ENCODE data around the gene GMEB2.
"Not testable (repeated sequence)": the region's sequence is repeated elsewhere in the genome, so short reads cannot be mapped to it uniquely, and the experiment has no call there.

The GMEB2 gene

GRCh38 chr20:63570281-63571086, 56.4 kb downstream of the GMEB2 start:
- no peak for DNase-seq (ENCODE audit: low spot score)

GRCh38 chr20:63568986-63569949, 57.6 kb downstream of the GMEB2 start:
- no peak for DNase-seq (ENCODE audit: low spot score)

- DNase-seq (ENCODE audit: low spot score), result no peak
Observed at GRCh38 chr20:63568170-63568981, 58.5 kb downstream of the GMEB2 start.

- peak; percentile 56 for DNase-seq (ENCODE audit: low spot score)
Observed at GRCh38 chr20:63567386-63568169, 59.3 kb downstream of the GMEB2 start.

- no peak for DNase-seq (ENCODE audit: low spot score)
Observed at GRCh38 chr20:63567136-63567385, 59.8 kb downstream of the GMEB2 start.

- no peak for DNase-seq (ENCODE audit: low spot score)
Observed at GRCh38 chr20:63566395-63567135, 60.3 kb downstream of the GMEB2 start.

GRCh38 chr20:63565699-63566335, 61.1 kb downstream of the GMEB2 start:
- no peak for DNase-seq (ENCODE audit: low spot score)

- no peak for DNase-seq (ENCODE audit: low spot score)
Observed at GRCh38 chr20:63565021-63565698, 61.7 kb downstream of the GMEB2 start.

- DNase-seq (ENCODE audit: low spot score), result no peak
Observed at GRCh38 chr20:63564036-63564810, 62.7 kb downstream of the GMEB2 start.

- no peak for DNase-seq (ENCODE audit: low spot score)
Observed at GRCh38 chr20:63563225-63563935, 63.5 kb downstream of the GMEB2 start.

GRCh38 chr20:63562461-63563224, 64.3 kb downstream of the GMEB2 start:
- DNase-seq (ENCODE audit: low spot score), result no peak

- no peak for DNase-seq (ENCODE audit: low spot score)
Observed at GRCh38 chr20:63561624-63562396, 65.1 kb downstream of the GMEB2 start.

GRCh38 chr20:63560856-63561609, 65.9 kb downstream of the GMEB2 start:
- DNase-seq (ENCODE audit: low spot score), result no peak

GRCh38 chr20:63560333-63560805, 66.5 kb downstream of the GMEB2 start:
- DNase-seq (ENCODE audit: low spot score), result no peak

- DNase-seq (ENCODE audit: low spot score), result not testable (repeated sequence)
Observed at GRCh38 chr20:63559485-63560332, 67.2 kb downstream of the GMEB2 start.

Data from CD4-positive, alpha-beta T cell treated with Interleukin-2 at 100 ng/mL for 4 hours (primary cell).